Middle frontal gyrus (tissue), 1 donor: Measurements from ENCODE around the gene GRK5.
"Not testable (repeated sequence)": the region's sequence is repeated elsewhere in the genome, so short reads cannot be mapped to it uniquely, and the experiment has no call there.

Experiments used
- DNase-seq: peaks from one replicate; pipeline ENCODE4 v3.0.0-alpha.2; 2015; ENCODE audit warnings: low spot score; ENCODE audit errors: extremely low spot score

GRK5 gene

GRCh38 chr10:119434942-119435341, 227.6 kb downstream of the GRK5 start:
- DNase-seq, result not testable (repeated sequence)

- no peak for DNase-seq
Observed at GRCh38 chr10:119438717-119439116, 231.3 kb downstream of the GRK5 start.

- DNase-seq, result no peak
Observed at GRCh38 chr10:119439922-119440321, 232.6 kb downstream of the GRK5 start.

- no peak for DNase-seq
Observed at GRCh38 chr10:119441151-119441821, 233.9 kb downstream of the GRK5 start.

- no peak for DNase-seq
Observed at GRCh38 chr10:119441921-119442757, 234.8 kb downstream of the GRK5 start.

GRCh38 chr10:119442758-119443060, 235.3 kb downstream of the GRK5 start:
- DNase-seq, result no peak

- no peak for DNase-seq
Observed at GRCh38 chr10:119443441-119443840, 236.1 kb downstream of the GRK5 start.

- no peak for DNase-seq
Observed at GRCh38 chr10:119443970-119444660, 236.7 kb downstream of the GRK5 start.

- DNase-seq, result no peak
Observed at GRCh38 chr10:119444866-119445265, 237.5 kb downstream of the GRK5 start.

GRCh38 chr10:119445311-119445934, 238.1 kb downstream of the GRK5 start:
- DNase-seq, result peak; percentile 57

- no peak for DNase-seq
Observed at GRCh38 chr10:119445935-119446317, 238.6 kb downstream of the GRK5 start.

GRCh38 chr10:119446441-119447277, 239.3 kb downstream of the GRK5 start:
- no peak for DNase-seq

GRCh38 chr10:119447421-119447820, 240.1 kb downstream of the GRK5 start:
- no peak for DNase-seq

GRCh38 chr10:119447823-119448546, 240.6 kb downstream of the GRK5 start:
- no peak for DNase-seq

- no peak for DNase-seq
Observed at GRCh38 chr10:119448628-119449584, 241.5 kb downstream of the GRK5 start.

- DNase-seq, result no peak
Observed at GRCh38 chr10:119449760-119450461, 242.5 kb downstream of the GRK5 start.

- DNase-seq, result no peak
Observed at GRCh38 chr10:119450606-119451299, 243.4 kb downstream of the GRK5 start.

GRCh38 chr10:119451300-119451896, 244.0 kb downstream of the GRK5 start:
- no peak for DNase-seq
